HG03159 (cell line): ENCODE data around the gene DCUN1D3.
"Not testable (repeated sequence)": the region's sequence is repeated elsewhere in the genome, so short reads cannot be mapped to it uniquely, and the experiment has no call there.

Experiments
- ATAC-seq: cut with Tn5 transposase; IDR thresholded peaks from one replicate; pipeline ENCODE4 v1.9.1; 2021; ENCODE audit warnings: mild to moderate bottlenecking, moderate library complexity; ENCODE audit not compliant: unreplicated experiment

DCUN1D3 gene, protein sequence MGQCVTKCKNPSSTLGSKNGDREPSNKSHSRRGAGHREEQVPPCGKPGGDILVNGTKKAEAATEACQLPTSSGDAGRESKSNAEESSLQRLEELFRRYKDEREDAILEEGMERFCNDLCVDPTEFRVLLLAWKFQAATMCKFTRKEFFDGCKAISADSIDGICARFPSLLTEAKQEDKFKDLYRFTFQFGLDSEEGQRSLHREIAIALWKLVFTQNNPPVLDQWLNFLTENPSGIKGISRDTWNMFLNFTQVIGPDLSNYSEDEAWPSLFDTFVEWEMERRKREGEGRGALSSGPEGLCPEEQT

DNA sequence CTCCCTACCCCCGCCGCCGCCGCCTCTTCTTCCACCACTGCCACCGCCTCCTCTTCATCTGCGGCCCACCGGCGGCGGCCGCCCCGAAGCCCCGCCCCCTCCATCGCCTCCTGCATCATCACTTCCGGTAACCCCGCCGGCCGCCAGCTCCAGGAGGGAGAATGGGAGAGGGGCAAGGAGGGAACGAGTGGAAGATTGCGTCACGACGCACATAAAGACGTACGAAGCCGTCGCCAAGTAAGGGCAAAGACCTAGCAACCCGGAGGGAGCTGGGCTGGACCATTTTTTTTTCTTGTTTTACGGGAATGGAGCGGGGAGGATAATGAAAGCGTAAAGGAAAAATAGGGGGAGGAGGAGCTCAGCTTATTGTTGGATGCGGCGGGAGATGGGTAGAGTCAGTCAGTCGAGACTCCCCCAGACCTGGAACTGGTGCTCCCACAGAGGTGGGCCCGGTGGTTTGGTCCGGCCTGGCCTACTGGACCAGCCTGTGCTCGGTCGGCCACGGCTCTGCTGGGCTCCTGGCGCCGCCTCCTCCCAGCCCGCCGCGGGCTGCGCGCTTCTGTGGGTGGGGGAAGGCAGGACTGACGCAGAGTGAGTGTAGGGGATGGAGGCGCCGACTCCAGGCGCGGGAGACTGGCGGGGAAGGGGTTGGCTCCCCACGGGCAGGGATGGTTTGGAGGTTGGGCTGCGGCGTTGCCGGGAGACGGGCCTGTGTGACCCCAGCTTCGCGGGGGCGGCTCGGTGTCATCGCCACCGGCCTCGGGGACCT lies at the start of gene DCUN1D3, which contains the start of gene LYRM1:
Gene DCUN1D3, minus strand, starts transcription at position 60 of the 769 bp plus-strand sequence. CDS start 37,820 bp downstream, outside the sequence.
Gene LYRM1, plus strand, starts transcription at position 473 of the 769 bp plus-strand sequence. CDS start 14,785 bp downstream, outside the sequence.
- ATAC-seq = peak; percentile 68

DNA sequence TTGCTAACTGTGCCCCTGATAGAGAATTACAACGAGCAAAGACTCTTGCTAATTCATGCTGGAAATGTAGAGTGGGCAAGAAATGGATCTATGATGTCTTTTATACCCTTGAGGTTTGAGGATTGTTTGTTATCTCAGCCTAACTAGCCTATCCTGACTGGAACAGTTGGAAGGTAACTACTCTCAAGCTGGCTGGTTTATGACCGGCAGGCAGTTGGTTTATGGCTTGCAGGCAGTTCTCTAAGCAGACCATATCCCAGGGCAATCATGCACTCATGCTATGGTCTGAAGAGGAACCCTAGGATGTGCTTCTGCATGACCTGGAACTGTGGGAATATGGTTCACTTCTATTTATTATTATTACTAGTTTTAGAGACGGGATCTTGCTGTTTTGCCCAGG lies 49.5 kb upstream of the DCUN1D3 start:
- ATAC-seq = no peak

DNA sequence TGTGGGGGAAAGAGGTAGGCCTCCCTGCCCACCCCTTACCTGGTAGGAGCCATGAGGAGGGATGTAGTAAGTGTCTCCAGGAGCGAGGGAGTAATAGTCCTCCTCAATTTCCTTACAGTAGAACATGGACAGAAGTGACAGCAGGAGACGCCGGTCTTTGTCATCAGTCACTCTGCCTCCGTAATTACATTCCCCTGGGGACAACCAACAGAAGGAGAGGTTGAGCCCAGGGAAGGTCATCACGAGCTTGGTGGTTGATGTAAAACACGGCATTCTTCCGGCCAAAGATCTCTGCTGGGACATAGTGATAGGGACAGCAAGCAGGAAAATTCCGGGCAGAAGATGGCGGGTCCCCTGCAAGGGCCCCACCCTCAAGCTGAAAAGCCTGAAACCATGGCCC lies 48.3 kb upstream of the DCUN1D3 start:
- no peak for ATAC-seq

DNA sequence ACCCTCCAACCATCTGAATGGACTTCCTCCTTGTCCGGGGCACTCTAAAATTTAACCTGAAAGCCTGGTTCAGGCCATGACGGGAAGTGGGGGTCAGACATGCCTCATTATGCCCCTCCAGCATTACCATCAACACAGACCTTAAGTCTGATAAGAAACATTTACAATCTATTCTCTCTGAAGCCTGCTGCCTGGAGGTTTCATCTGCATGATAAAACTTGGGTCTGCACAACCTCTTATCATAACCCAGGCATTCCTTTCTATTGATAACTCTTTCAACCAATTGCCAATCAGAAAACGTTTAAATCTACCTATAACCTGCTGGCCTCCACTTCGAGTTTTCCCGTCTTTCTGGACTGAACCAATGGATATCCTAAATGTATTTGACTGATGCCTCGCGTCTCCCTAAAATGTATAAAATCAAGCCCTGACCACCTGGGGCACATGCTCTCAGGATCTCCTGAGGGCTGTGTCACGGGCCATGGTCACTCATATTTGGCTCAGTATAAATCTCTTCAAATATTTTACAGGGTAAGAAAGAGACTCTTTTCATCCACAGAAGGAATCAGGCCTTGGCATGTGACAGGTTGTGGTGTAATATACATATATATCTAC lies 46.0 kb upstream of the DCUN1D3 start:
- ATAC-seq = no peak

DNA sequence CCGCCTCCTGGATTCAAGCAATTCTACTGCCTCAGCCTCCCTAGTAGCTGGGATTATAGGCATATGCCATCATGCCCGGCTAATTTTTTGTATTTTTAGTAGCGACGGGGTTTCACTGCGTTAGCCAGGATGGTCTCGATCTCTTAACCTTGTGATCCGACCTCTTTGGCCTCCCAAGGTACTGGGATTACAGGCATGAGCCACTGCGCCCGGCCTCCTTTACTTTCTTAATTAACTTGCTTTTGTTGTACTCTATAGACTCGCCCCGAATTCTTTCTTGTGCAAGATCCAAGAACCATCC lies 45.4 kb upstream of the DCUN1D3 start:
- ATAC-seq = not testable (repeated sequence)

DNA sequence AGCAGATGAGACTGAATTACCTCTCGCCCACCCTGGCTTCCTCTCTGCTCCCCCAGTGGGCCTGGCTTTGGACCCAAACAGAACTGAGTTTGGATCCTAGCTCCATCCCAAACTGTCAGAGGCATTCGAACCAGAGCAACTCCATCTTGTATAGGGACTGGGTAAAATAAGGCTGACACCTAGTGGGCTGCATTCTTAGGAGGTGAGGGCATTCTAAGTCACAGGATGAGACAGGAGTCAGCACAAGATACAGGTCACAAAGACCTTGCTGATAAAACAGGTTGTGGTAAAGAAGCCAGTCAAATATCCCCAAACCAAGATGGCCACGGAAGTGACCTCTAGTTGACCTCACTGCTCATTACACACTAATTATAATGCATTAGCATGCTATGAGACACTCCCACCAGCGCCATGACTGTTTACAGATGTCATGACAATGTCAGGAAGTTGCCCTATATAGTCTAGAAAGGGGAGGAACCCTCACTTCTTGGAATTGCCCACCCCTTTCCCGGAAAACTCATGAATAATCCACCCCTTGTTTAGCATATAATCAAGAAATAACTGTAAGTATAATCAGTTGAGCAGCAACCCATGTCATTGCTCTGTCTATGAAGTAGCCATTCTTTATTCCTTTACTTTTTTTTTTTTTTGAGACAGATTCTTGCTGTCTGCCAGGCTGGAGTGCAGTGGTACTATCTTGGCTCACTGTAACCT lies 44.9 kb upstream of the DCUN1D3 start:
- ATAC-seq = no peak

DNA sequence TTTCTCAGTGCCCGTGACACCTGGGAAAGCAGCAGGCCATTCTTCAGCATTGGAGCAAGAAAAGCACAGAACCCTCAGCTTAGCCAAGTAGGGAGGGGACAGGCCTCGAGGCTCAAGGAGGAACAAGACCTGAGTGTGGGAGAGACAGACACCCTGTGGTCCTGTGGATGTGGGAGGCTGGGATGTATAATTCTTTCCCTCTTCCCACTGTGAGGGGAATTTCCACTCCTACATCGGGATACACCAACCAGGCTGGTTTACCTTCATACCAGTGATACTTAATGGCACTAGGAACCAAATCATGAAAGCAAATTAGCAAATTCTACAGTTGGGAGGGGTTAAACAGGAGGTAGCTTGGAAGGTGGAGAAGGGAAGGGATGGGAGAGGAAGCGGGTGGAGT lies 42.1 kb upstream of the DCUN1D3 start:
- no peak for ATAC-seq

DNA sequence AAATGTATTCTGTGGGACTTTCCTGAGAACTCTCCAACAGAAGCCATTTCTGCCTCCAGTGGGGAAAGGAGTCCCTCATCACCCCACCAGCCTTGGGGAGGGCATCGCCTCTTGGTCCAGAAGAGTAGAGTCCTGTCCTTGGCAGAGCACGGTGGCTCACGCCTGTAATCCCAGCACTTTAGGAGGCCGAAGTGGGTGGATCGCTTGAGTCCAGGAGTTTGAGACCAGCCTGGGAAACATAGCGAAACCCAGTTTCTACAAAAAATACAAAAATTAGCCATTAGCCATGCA lies 41.4 kb upstream of the DCUN1D3 start:
- ATAC-seq = no peak

DNA sequence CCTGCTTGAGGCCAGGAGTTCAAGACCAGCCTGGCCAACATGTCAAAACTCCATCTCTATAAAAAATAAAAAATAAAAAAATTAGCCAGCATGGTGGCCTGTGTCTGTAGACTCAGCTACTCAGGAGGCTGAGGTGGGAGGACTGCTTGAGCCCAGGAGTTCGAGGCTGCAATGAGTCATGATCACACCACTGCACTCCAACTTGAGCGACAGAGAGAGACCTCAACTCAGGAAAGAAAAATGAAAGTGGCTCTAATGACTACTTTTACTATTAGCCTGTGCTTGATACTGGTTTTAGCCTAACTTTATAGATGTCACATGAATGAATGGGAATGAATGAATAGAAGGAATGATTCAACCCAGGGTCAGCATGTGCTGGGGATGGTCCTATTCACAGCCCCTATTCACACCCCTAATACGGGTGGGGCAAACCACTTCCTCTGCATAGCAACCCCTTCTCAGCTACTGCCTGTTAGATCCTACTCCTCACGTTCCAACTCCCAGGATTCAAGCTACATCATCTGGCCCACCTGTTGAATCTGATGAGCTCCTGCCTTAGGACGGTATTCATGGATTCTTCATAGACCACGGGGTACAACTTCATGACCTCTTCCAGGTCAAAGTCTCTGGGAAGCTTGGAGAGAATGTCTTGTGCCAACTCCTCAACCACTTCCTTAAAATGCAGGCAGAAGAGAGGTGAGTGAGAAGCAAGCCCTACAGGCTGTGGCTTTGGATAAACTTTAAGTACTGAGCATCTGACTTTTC lies 40.9 kb upstream of the DCUN1D3 start:
- no peak for ATAC-seq

DNA sequence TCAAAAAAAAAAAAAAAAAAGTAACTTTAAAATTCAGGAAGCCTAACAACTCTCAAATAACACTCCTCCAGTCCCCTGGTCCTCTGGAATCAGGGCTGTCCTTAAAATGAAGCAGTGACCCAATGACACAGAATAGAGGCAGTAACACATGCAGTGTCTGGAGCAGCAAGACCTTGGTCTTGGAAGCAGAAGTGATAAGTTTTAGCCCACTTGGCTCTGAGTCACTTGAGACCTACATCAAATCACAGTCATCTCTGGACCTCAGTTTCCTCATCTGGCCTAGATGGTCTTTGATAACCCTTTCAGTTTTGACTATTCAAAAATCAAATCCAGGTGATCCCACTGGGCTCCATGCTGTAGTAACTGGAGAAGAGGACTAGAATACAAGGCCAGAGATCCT lies 39.5 kb upstream of the DCUN1D3 start:
- ATAC-seq = no peak

DNA sequence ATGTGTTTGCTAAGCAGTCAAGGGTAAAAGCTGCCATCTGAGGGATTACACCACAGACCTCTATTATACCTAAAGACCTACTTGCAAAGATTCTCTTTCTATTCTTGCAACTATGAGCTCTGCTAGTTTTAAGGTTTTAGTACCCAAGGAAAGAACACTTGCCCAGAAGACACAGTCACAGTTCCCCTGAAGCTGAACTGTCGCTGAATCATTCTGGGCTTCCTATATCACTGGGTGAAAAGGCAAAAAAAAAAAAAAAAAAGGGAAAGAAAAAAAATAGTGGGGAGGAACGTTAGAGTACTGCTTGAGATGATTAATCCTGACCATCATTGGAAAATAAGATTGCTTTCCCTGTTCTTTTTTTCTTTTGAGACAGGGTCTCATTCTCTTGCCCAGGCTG lies 38.3 kb upstream of the DCUN1D3 start:
- no peak for ATAC-seq

DNA sequence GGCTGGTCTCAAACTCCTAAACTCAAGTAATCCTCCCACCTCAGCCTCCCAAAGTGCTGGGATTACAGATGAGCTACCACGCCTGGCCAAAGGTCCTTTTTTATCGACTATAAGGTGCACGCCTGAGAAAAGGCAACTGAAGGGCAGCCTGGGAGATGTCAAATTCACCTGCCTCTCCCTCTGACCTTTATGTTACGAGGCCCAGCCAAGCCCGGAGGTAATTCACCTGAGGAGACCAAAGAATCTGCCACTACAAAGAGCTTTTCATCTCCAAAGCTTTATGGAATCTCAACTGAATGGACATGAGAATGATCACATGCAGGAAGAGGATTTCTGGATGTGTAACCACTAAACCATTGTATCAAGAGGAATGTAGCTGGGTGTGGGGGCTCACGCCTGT lies 37.6 kb upstream of the DCUN1D3 start:
- no peak for ATAC-seq

DNA sequence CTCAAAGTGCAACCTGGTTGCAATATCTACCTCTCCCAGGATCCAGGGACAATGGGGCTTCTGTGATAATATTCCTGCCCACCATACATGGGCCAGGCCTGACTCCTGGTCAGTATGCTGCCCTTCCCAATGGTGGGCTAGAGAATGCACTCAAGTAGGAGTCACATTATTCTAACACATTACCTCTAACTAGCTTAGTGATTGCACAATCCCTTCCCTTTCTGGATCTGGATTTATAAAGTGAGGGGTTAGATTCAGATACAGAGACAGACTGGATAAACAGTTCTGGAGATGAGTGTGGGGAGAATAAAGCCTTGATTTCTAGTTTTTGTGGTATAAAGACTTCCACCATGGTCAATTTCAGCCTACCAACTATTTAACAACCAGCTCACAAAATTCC lies 33.4 kb upstream of the DCUN1D3 start:
- ATAC-seq = no peak

DNA sequence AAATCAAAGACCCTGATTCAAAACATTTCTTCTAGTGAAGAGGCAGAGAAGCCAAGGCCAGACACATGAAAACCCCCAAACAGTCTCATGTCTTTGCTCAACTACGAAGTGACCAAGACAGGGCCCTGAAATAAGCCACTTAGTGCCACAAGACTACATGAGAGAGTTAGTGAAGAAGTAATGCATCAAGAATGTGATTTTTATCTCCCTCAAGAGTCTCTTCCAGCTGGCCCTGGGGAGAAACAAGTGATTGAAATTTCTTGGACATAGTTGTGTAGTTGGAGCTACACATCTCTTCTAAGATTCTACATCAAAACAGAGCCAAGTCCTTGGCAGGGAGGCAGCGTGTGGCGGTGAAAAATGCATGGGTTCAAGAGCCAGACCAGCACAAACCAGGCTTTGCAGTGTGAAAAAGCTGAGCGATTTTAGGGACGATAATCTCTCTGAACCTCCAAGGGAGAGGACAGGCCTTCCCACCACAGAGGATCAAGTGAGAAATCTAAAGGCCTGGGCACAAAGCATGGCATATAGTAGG lies 31.0 kb upstream of the DCUN1D3 start:
- ATAC-seq = no peak

DNA sequence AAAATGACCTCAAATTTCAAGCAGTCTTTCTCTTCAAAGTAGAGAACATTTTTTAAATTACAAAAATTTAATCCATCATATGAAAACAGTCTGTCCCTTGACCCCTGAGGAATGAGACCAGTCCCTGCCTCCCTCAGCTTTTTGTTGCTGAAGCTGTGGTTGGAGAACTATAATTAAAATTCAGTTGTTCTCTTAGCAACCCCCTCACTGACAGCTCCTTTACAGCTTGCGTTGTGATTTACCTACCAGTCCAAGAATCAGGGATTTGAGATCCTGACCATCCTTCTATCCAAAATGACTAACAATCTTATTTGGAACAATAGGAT lies 30.2 kb upstream of the DCUN1D3 start:
- ATAC-seq = no peak

DNA sequence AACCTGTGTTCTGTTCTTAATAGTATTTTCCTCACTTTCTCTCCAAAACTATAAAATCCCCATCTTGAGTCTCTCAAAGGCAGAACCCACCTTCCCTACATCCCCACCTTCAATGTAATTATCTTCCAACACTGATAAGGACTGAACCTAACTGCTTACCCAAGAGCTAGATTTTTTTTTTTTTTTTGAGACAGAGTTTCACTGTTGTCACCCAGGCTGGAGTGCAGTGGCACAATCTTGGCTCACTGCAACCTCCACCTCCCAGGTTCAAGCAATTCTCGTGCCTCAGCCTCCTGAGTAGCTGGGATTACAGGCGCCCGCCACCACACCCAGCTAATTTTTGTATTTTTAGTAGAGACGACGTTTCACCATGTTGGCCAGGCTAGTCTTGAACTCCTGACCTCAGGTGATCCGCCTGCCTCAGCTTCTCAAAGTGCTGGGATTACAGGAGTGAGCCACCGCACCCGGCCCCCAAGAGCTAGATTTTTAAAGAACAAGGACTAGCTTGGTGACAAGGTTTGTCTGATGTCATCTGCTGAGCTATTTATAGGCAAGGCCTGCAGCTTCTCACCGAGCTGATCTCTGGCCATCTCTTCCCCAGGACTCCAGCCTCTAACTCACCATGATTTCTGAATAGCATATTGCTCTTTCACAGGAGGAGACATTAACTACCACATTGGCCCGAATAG lies 29.7 kb upstream of the DCUN1D3 start:
- not testable (repeated sequence) for ATAC-seq

DNA sequence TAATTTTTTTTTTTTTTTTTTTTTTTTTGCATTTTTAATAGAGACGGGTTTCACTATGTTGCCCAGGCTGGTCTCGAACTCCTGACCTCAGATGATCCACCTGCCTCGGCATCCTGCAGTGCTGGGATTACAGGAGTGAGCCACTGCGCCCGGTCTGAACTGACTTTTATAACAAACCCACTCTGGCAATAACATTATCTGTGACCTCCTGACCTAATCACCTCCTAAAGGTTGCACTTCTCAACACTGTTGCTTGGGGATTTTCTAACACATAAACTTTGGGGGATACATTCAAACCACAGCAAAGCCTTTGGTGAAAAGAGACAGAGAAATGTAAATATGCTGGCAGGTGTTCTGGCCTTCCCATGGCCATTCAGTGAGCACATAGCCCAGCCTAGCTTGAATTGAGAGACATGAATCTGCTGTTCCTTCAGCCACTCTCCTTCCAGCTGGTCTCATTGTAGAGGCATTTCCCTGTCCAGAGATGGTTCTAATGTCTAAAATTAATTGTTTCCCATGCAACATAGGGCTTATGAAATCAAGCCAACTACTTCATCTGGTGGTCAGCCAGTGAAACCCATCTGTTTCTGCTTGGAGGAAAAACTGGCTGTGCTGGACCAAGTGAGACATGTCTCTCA lies 28.7 kb upstream of the DCUN1D3 start:
- ATAC-seq = no peak

DNA sequence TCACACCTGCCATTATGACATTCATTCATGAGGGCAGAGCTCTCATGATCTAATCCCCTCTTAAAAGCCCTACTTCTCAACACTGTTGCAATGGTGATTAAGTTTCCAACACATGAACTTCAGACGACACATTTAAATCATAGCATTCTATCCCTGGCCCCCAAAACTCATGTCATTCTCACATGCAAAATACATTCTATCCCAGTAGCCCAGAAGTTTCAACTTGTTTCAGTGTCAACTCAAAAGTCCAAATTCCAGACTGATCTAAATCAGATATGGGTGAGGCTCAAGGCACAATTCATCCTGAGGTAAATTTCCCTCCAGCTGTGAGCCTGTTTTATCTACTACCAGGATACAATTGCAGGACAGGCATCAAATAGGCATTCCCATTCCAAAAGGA lies 25.6 kb upstream of the DCUN1D3 start:
- no peak for ATAC-seq

DNA sequence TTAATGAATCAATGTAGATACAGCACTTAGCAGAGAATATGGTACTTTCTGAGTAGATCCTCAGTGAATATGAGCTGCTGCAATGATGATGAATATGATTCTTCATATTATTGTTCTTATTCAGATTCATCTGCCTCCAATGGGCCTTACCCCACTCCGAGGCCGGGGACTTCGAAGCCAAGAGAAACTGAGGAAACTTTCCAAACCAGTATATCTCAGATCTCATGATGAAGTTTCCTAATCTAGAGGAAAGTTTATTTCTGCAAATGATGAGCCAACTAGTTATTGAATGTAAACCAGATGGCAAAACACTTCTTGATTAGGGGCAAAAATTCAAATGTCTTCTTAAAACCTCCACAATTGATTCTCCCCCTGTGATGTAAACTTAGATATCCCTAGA lies 23.7 kb upstream of the DCUN1D3 start:
- no peak for ATAC-seq

DNA sequence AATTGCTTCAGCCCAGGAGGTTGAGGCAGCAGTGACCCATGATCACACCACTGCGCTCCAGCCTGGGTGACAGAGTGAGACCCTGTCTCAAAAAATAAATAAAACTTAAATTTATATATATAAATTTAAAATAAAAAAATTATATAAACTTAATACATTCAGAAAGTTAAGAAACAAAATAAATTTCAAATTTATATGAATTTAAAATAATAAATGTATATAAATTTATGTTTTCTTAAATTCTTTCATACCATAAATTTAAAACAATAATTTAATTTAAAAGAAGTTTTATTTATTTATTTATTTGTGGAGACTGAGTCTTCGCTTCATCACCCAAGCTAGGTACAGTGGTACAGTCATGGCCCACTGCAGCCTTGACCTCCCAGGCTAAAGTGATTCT lies 20.6 kb upstream of the DCUN1D3 start:
- no peak for ATAC-seq
